Naive thymus-derived CD4-positive, alpha-beta T cell (primary cell): ENCODE measurements around the gene CNBP. TPM values are rescaled to one million over a fixed set of nuclear protein-coding genes. Genes with fewer than 3 reads are reported as not detected.
"Not testable (repeated sequence)": the region's sequence is repeated elsewhere in the genome, so short reads cannot be mapped to it uniquely, and the experiment has no call there.

Experiments used
- ATAC-seq: fragments of 150-1000 bp; cut with Tn5 transposase; 2 replicates; pipeline ENCODE4 v1.10.0; 2021; ENCODE audit warnings: mild to moderate bottlenecking, moderate library complexity
- CTCF ChIA-PET: fragments of 350-600 bp; sonication (Branson Sonifier 250); formaldehyde crosslinking; loops from one replicate; lab custom pipeline; 2021; ENCODE audit warnings: antibody characterized with exemption; lab: Charles Lee
- POLR2A ChIA-PET: fragments of 350-600 bp; sonication (Branson Sonifier 250); formaldehyde crosslinking; loops from one replicate; lab custom pipeline; 2021; ENCODE audit warnings: antibody characterized with exemption, inconsistent platforms; lab: Charles Lee
- DNase-seq, 9 donors: peaks; one replicate each; pipeline versions ENCODE4 v3.0.0 to v3.0.0-alpha.2; 2020 to 2022; ENCODE audit warnings: mixed read lengths in 1 of 9
- H3K27ac ChIP-seq: one replicate; pipeline ENCODE4 v1.7.0; 2013; ENCODE audit warnings: mild to moderate bottlenecking, low read depth, low read length, moderate library complexity
- H3K27me3 ChIP-seq, 2 donors: one replicate each; pipeline ENCODE4 v1.7.0; 2013; ENCODE audit warnings: low read length in 2 of 2, mild to moderate bottlenecking in 2 of 2, moderate library complexity in 2 of 2; ENCODE audit not compliant: control insufficient read depth in 2 of 2, insufficient read depth in 2 of 2
- H3K36me3 ChIP-seq, 3 experiments: 1 replicate in 2 of 3; 2 replicates in 1 of 3; pipeline ENCODE4 v1.7.0; 2013; ENCODE audit warnings: low read length in 3 of 3, mild to moderate bottlenecking in 3 of 3, moderate library complexity in 1 of 3; ENCODE audit not compliant: insufficient read depth in 3 of 3, control insufficient read depth in 2 of 3
- H3K4me1 ChIP-seq, 2 donors: one replicate each; pipeline ENCODE4 v1.7.0; 2013; ENCODE audit warnings: low read length in 2 of 2, mild to moderate bottlenecking in 2 of 2, moderate library complexity in 1 of 2; ENCODE audit not compliant: control insufficient read depth in 2 of 2, insufficient read depth in 2 of 2
- H3K4me3 ChIP-seq: 2 replicates; pipeline ENCODE4 v1.7.0; 2013; ENCODE audit warnings: mild to moderate bottlenecking, low read length
- H3K9me3 ChIP-seq, 3 experiments: 1 replicate in 2 of 3; 2 replicates in 1 of 3; pipeline ENCODE4 v1.7.0; 2013; ENCODE audit warnings: low read length in 3 of 3; ENCODE audit not compliant: control insufficient read depth in 2 of 3
- H3K27ac Mint-ChIP-seq, 9 donors: one replicate each; pipeline ENCODE4 v1.8.0; 2020 to 2022; ENCODE audit warnings: mixed read lengths in 9 of 9, mild to moderate bottlenecking in 8 of 9, moderate library complexity in 5 of 9, inconsistent platforms in 2 of 9
- H3K27me3 Mint-ChIP-seq, 5 donors: one replicate each; pipeline ENCODE4 v1.8.0; 2021 to 2022; ENCODE audit warnings: mixed read lengths in 5 of 5, mild to moderate bottlenecking in 1 of 5
- H3K36me3 Mint-ChIP-seq, 5 donors: one replicate each; pipeline ENCODE4 v1.8.0; 2020 to 2022; ENCODE audit warnings: mixed read lengths in 5 of 5, mild to moderate bottlenecking in 3 of 5, inconsistent platforms in 1 of 5
- H3K4me1 Mint-ChIP-seq, 7 donors: one replicate each; pipeline ENCODE4 v1.8.0; 2020 to 2022; ENCODE audit warnings: mixed read lengths in 7 of 7, mild to moderate bottlenecking in 3 of 7, inconsistent platforms in 1 of 7
- H3K4me3 Mint-ChIP-seq, 10 donors: one replicate each; pipeline ENCODE4 v1.8.0; 2020 to 2022; ENCODE audit warnings: mild to moderate bottlenecking in 10 of 10, mixed read lengths in 10 of 10, moderate library complexity in 6 of 10, inconsistent platforms in 2 of 10
- H3K9me3 Mint-ChIP-seq, 11 donors: one replicate each; pipeline ENCODE4 v1.8.0; 2020 to 2022; ENCODE audit warnings: mixed read lengths in 11 of 11, mild to moderate bottlenecking in 4 of 11, inconsistent platforms in 1 of 11, moderate library complexity in 1 of 11
- intact Hi-C, 2 donors: fragments of 100-400 bp; cut with micrococcal nuclease; formaldehyde crosslinking; loops; one replicate each; pipeline ENCODE4 v1.15.1; 2023
- polyA plus RNA-seq, 2 donors: library from polyadenylated mRNA; unstranded; fragments of 300-500 nt; fragmentation: Illumina TruSeq; gene quantifications; one replicate each; pipeline ENCODE4 v1.2.3, GENCODE V29; 2021
- total RNA-seq, 6 experiments: library from RNA in 5 of 6; stranded (reverse) in 5 of 6; gene quantifications; 1 replicate in 5 of 6; 2 replicates in 1 of 6; pipeline ENCODE4 v1.2.3 and lab custom pipeline; 2021 to 2026

CNBP gene
- total and polyA plus RNA-seq, 7 experiments from 2014 or later = 259 to 1,159 (median 358) TPM

- peaks cover 0 to 4% (median 0%) of the 10 kb centered on the region in 5 donors for H3K27me3 Mint-ChIP-seq
- DNase-seq (peak; percentile 68 to 92 (median 89)), ATAC-seq (peak; percentile 90)
- H3K36me3 Mint-ChIP-seq = peaks cover 0 to 10% (median 7%) of the 10 kb centered on the region in 5 donors
- H3K9me3 Mint-ChIP-seq = peaks cover 0 to 3% (median 0%) of the 10 kb centered on the region in 11 donors
- ChIA-PET POLR2A (interaction anchor here (0.9 to 2.9 kb wide), 16 partner anchors 10 to 279 kb away, joined by 3 to 14 read pairs (median 6); partner anchors contain the start of genes COPG1, IFT122 and MBD4), CTCF (interaction anchor here (0.5 to 2.4 kb wide), 10 partner anchors 9 to 239 kb away, joined by 3 to 16 read pairs (median 4); partner anchors contain the start of gene CNBP)
- Histone ChIP-seq H3K36me3 (peaks cover 0 to 26% (median 5%) of the 10 kb centered on the region in 3 experiments), H3K27me3 (no peaks in the 10 kb centered on the region), H3K4me1 (peaks cover 22 to 24% of the 10 kb centered on the region in 2 donors), H3K4me3 (peak within 1 kb of the TSS; percentile 94), H3K27ac (peak within 1 kb of the TSS; percentile 98), H3K9me3 (no peaks in the 10 kb centered on the region)
- peaks cover 18 to 53% (median 40%) of the 10 kb centered on the region in 7 donors for H3K4me1 Mint-ChIP-seq
- intact Hi-C loops = loop anchor here (1.0 kb wide), 12 partner anchors 22 to 544 kb away; partner anchors contain the start of genes CNBP (in 2 of the 2), COPG1 (in 2 of the 2), HMCES (in 2 of the 2) and RAB7A (in 1 of the 2)
- peak within 1 kb of the TSS; percentile 97 to 100 (median 99) for H3K27ac Mint-ChIP-seq
- H3K4me3 Mint-ChIP-seq = peak within 1 kb of the TSS; percentile 84 to 100 (median 98)
These were observed 22.5 kb downstream of the CNBP start, which contains the start of gene ISY1 for GRCh38 chr3:129160891-129161859. TSS of gene ISY1 (minus strand) at chr3:129161063. CDS start at chr3:129160975, 88 bp downstream.

GRCh38 chr3:129144786-129145185 is 38.9 kb downstream of the CNBP start:
- H3K4me1 ChIP-seq = no peaks in the 10 kb centered on the region
- Mint-ChIP-seq H3K27ac (peak overlapping the region in 1 of 9 donors; percentile 8), H3K4me1 (peaks cover 0 to 9% (median 3%) of the 10 kb centered on the region in 7 donors), H3K36me3 (peaks cover 7 to 23% (median 10%) of the 10 kb centered on the region in 5 donors), H3K4me3 (no peak overlapping the region), H3K27me3 (no peaks in the 10 kb centered on the region), H3K9me3 (no peaks in the 10 kb centered on the region)
- no peaks in the 10 kb centered on the region for H3K27me3 ChIP-seq
- H3K4me3 ChIP-seq = no peak overlapping the region
- DNase-seq (no peak), ATAC-seq (no peak)
- CTCF ChIA-PET = interaction anchor here (0.9 kb wide), 1 partner anchor 35 kb away, joined by 3 read pairs; no protein-coding TSS in a partner anchor
- H3K9me3 ChIP-seq = no peaks in the 10 kb centered on the region
- POLR2A ChIA-PET = interaction anchor here (0.6 to 1.8 kb wide), 8 partner anchors 10 to 35 kb away, joined by 3 to 6 read pairs (median 4); no protein-coding TSS in a partner anchor
- intact Hi-C loops = no loop called here
- H3K27ac ChIP-seq = no peak overlapping the region
- peaks cover 0 to 45% (median 3%) of the 10 kb centered on the region in 3 experiments for H3K36me3 ChIP-seq

GRCh38 chr3:129141011-129141410 is 42.7 kb downstream of the CNBP start:
- ATAC-seq, H3K27ac Mint-ChIP-seq, H3K4me3 Mint-ChIP-seq, H3K27ac ChIP-seq, H3K4me3 ChIP-seq, H3K4me1 Mint-ChIP-seq, H3K4me1 ChIP-seq, H3K27me3 Mint-ChIP-seq, intact Hi-C loops, H3K9me3 ChIP-seq, H3K9me3 Mint-ChIP-seq, DNase-seq, H3K27me3 ChIP-seq, CTCF ChIA-PET: not testable (repeated sequence)
- peaks cover 0 to 62% (median 9%) of the 10 kb centered on the region in 3 experiments for H3K36me3 ChIP-seq
- peaks cover 5 to 14% (median 6%) of the 10 kb centered on the region in 5 donors for H3K36me3 Mint-ChIP-seq
- POLR2A ChIA-PET = interaction anchor here (1.5 kb wide), 1 partner anchor 19 kb away, joined by 3 read pairs; the partner anchor contains the start of gene RAB43

GRCh38 chr3:129139911-129140310 is 43.8 kb downstream of the CNBP start:
- no peak overlapping the region for H3K4me3 ChIP-seq
- H3K36me3 Mint-ChIP-seq = peaks cover 0 to 8% (median 3%) of the 10 kb centered on the region in 5 donors

GRCh38 chr3:129136275-129136674 is 47.4 kb downstream of the CNBP start:
- H3K4me3 ChIP-seq, H3K4me1 ChIP-seq, H3K27me3 ChIP-seq, H3K4me3 Mint-ChIP-seq, intact Hi-C loops, H3K27ac ChIP-seq, H3K9me3 Mint-ChIP-seq, H3K9me3 ChIP-seq, DNase-seq, ATAC-seq, H3K27ac Mint-ChIP-seq, H3K27me3 Mint-ChIP-seq: not testable (repeated sequence)
- H3K36me3 ChIP-seq = peaks cover 13 to 72% (median 15%) of the 10 kb centered on the region in 3 experiments
- Mint-ChIP-seq H3K4me1 (peaks cover 3 to 25% (median 16%) of the 10 kb centered on the region in 7 donors), H3K36me3 (peaks cover 4 to 28% (median 14%) of the 10 kb centered on the region in 5 donors)
- ChIA-PET CTCF (interaction anchor here (0.6 kb wide), 1 partner anchor 164 kb away, joined by 3 read pairs; no protein-coding TSS in a partner anchor), POLR2A (interaction anchor here (0.6 to 10.8 kb wide), 3 partner anchors 16 to 874 kb away, joined by 3 to 89 read pairs (median 3); partner anchors contain the start of gene RAB43)

More at GRCh38 chr3:129139911-129140310, 43.8 kb downstream of the CNBP start:
- Histone ChIP-seq H3K9me3 (no peaks in the 10 kb centered on the region), H3K4me1 (no peaks in the 10 kb centered on the region), H3K27me3 (no peaks in the 10 kb centered on the region), H3K36me3 (peaks cover 0 to 60% (median 9%) of the 10 kb centered on the region in 3 experiments), H3K27ac (no peak overlapping the region)
- DNase-seq = no peak
- Mint-ChIP-seq H3K27me3 (no peaks in the 10 kb centered on the region), H3K9me3 (no peaks in the 10 kb centered on the region), H3K4me1 (no peaks in the 10 kb centered on the region), H3K4me3 (no peak overlapping the region), H3K27ac (peak overlapping the region in 1 of 9 donors; percentile 51)
- CTCF ChIA-PET = interaction anchor here (0.5 kb wide), 1 partner anchor 87 kb away, joined by 6 read pairs; no protein-coding TSS in a partner anchor
- ATAC-seq = no peak
- POLR2A ChIA-PET = interaction anchor here (0.7 to 1.4 kb wide), 3 partner anchors 19 to 113 kb away, joined by 3 to 6 read pairs (median 3); no protein-coding TSS in a partner anchor
- intact Hi-C loops = no loop called here
